GM23338 (cell line): ENCODE results near the gene CDK5RAP2. TPM values are rescaled to one million over a fixed set of nuclear protein-coding genes. Genes with fewer than 3 reads are reported as not detected.

Source experiments
- ATAC-seq: fragments of 200-7000 bp; cut with Tn5 transposase; 3 replicates; pipeline ENCODE4 v1.9.1; 2020
- DNase-seq: peaks from one replicate; pipeline ENCODE4 v3.0.0-alpha.2; 2015; ENCODE audit warnings: low spot score
- H2AFZ ChIP-seq: fragments of 200-600 bp; sonication (generic); 2 replicates; pipeline ENCODE4 v1.8.0; 2016; ENCODE audit warnings: antibody characterized with exemption, mild to moderate bottlenecking, moderate library complexity
- H3F3A ChIP-seq: fragments of 200-600 bp; sonication (generic); replicated peaks from 2 replicates; pipeline ENCODE4 v1.8.0; 2017; ENCODE audit warnings: antibody characterized with exemption, mixed run types, low read depth
- H3K27ac ChIP-seq: fragments of 200-600 bp; sonication (generic); 2 replicates; pipeline ENCODE4 v1.6.1; 2016; ENCODE audit warnings: low read depth
- H3K27me3 ChIP-seq: fragments of 200-600 bp; sonication (generic); 2 replicates; pipeline ENCODE4 v1.8.0; 2016; ENCODE audit warnings: mild to moderate bottlenecking, mixed run types, moderate library complexity; ENCODE audit not compliant: insufficient read depth
- H3K36me3 ChIP-seq: fragments of 200-600 bp; sonication (generic); 2 replicates; pipeline ENCODE4 v1.8.0; 2016; ENCODE audit warnings: mild to moderate bottlenecking; ENCODE audit not compliant: insufficient read depth
- H3K4me1 ChIP-seq: fragments of 200-600 bp; sonication (generic); 2 replicates; pipeline ENCODE4 v1.8.0; 2016; ENCODE audit warnings: mild to moderate bottlenecking, moderate library complexity; ENCODE audit not compliant: insufficient read depth
- H3K4me2 ChIP-seq: fragments of 200-600 bp; sonication (generic); 2 replicates; pipeline ENCODE4 v1.7.1; 2017; ENCODE audit warnings: mixed run types
- H3K4me3 ChIP-seq: fragments of 200-600 bp; sonication (generic); 2 replicates; pipeline ENCODE4 v1.6.1; 2016; ENCODE audit warnings: mixed run types
- H3K79me2 ChIP-seq: fragments of 200-600 bp; sonication (generic); replicated peaks from 2 replicates; pipeline ENCODE4 v1.8.0; 2017; ENCODE audit warnings: mild to moderate bottlenecking; ENCODE audit not compliant: insufficient read depth
- H3K9me2 ChIP-seq: fragments of 200-600 bp; sonication (generic); 2 replicates; pipeline ENCODE4 v1.8.0; 2017; ENCODE audit not compliant: insufficient read depth
- H4K20me1 ChIP-seq: fragments of 200-600 bp; sonication (generic); replicated peaks from 2 replicates; pipeline ENCODE4 v1.8.0; 2017; ENCODE audit warnings: mild to moderate bottlenecking; ENCODE audit not compliant: insufficient read depth
- H3K27ac Mint-ChIP-seq: 2 replicates; pipeline ENCODE4 v1.8.0; 2020; ENCODE audit warnings: inconsistent platforms, mild to moderate bottlenecking, moderate library complexity, mixed read lengths
- H3K27me3 Mint-ChIP-seq: 3 replicates; pipeline ENCODE4 v1.8.0; 2022; ENCODE audit warnings: low read depth, mild to moderate bottlenecking, moderate library complexity, mixed read lengths, inconsistent platforms; ENCODE audit not compliant: insufficient read depth, poor library complexity
- H3K36me3 Mint-ChIP-seq: 3 replicates; pipeline ENCODE4 v1.8.0; 2021; ENCODE audit warnings: low read depth, mild to moderate bottlenecking, inconsistent platforms, moderate library complexity, mixed read lengths
- H3K4me1 Mint-ChIP-seq: 3 replicates; pipeline ENCODE4 v1.8.0; 2020; ENCODE audit warnings: mild to moderate bottlenecking, inconsistent platforms, mixed read lengths
- H3K4me3 Mint-ChIP-seq: 3 replicates; pipeline ENCODE4 v1.8.0; 2021; ENCODE audit warnings: moderate library complexity, mild to moderate bottlenecking, inconsistent platforms, mixed read lengths
- H3K9me3 Mint-ChIP-seq: 3 replicates; pipeline ENCODE4 v1.8.0; 2020; ENCODE audit warnings: moderate library complexity, mild to moderate bottlenecking, inconsistent platforms, mixed read lengths
- CREB1 ChIP-seq: fragments of 250-450 bp; sonication (Bioruptor Pico); IDR thresholded peaks from 2 replicates; pipeline ENCODE4 v1.5.0; 2020; ENCODE audit warnings: low read depth, mild to moderate bottlenecking, moderate library complexity
- CTCF ChIP-seq, 2 experiments: fragments of 200-600 bp in 1 of 2; sonication (generic) in 1 of 2; conservative IDR thresholded peaks; 2 replicates each; pipeline versions ENCODE4 v1.5.1 to v1.6.1; 2016 to 2017; ENCODE audit warnings: antibody characterized with exemption in 2 of 2, low read depth in 2 of 2, mild to moderate bottlenecking in 2 of 2, moderate library complexity in 1 of 2
- ETS1 ChIP-seq: IDR thresholded peaks from 2 replicates; pipeline ENCODE4 v1.6.1; 2016; ENCODE audit warnings: antibody characterized with exemption
- EZH2phosphoT487 ChIP-seq: fragments of 200-600 bp; sonication (generic); IDR thresholded peaks from one replicate; pipeline ENCODE4 v1.8.1; 2018; ENCODE audit warnings: antibody characterized with exemption; ENCODE audit not compliant: unreplicated experiment
- JUNB ChIP-seq: IDR thresholded peaks from one replicate; pipeline ENCODE4 v1.6.1; 2016; ENCODE audit warnings: antibody characterized with exemption; ENCODE audit not compliant: unreplicated experiment
- NANOG ChIP-seq: IDR thresholded peaks from 2 replicates; pipeline ENCODE4 v1.6.1; 2016; ENCODE audit warnings: antibody characterized with exemption, borderline replicate concordance
- POLR2AphosphoS5 ChIP-seq: IDR thresholded peaks from 2 replicates; pipeline ENCODE4 v1.6.1; 2016; ENCODE audit warnings: antibody characterized with exemption, low read depth
- STAT1 ChIP-seq: IDR thresholded peaks from one replicate; pipeline ENCODE4 v1.6.1; 2016; ENCODE audit warnings: antibody characterized with exemption; ENCODE audit not compliant: unreplicated experiment
- ZNF114 ChIP-seq: fragments of 250-450 bp; sonication (Bioruptor Pico); IDR thresholded peaks from 2 replicates; pipeline ENCODE4 v1.5.0; 2020; ENCODE audit warnings: mild to moderate bottlenecking, moderate library complexity
- ZNF331 ChIP-seq: fragments of 250-450 bp; sonication (Bioruptor Pico); IDR thresholded peaks from 2 replicates; pipeline ENCODE4 v1.5.0; 2020; ENCODE audit warnings: low read depth, mild to moderate bottlenecking, moderate library complexity
- ZNF462 ChIP-seq: fragments of 250-450 bp; sonication (Bioruptor Pico); IDR thresholded peaks from 2 replicates; pipeline ENCODE4 v1.5.0; 2020; ENCODE audit warnings: mild to moderate bottlenecking, moderate library complexity
- polyA plus RNA-seq: library from polyadenylated mRNA; unstranded; fragments of >200 nt; fragmentation: Nextera tagmentation; extraction: Ambion mirVana; gene quantifications from 2 replicates; pipeline ENCODE4 v1.2.1, GENCODE V29; 2016
- total RNA-seq: library from RNA; depleted of rRNA; stranded (reverse); fragments of >200 nt; shearing (Covaris generic); gene quantifications from 2 replicates; pipeline ENCODE4 v1.2.3, GENCODE V29; 2014

The CDK5RAP2 gene
- total and polyA plus RNA-seq, 2 experiments from 2014 or later: 50.7 to 65.7 TPM

GRCh38 chr9:120376101-120376500, 203.9 kb downstream of the CDK5RAP2 start (continued):
- TF ChIP-seq ZNF462 (CRISPR knock-in tag): no peak
- no peak for TF ChIP-seq ZNF331

- Histone ChIP-seq H3F3A (no peaks in the 10 kb centered on the region), H3K27ac (no peak overlapping the region), H3K36me3 (no peaks in the 10 kb centered on the region), H3K9me2 (no peaks in the 10 kb centered on the region), H3K4me3 (no peak overlapping the region), H2AFZ (no peak overlapping the region), H3K4me1 (peaks cover 8% of the 10 kb centered on the region; the same call in 1 of the 2 replicates), H3K27me3 (no peaks in the 10 kb centered on the region), H3K4me2 (no peak overlapping the region), H3K79me2 (no peaks in the 10 kb centered on the region), H4K20me1 (no peaks in the 10 kb centered on the region)
- ATAC-seq: no peak
- no peak overlapping the region for H3K27ac Mint-ChIP-seq
- H3K4me1 Mint-ChIP-seq: peaks cover 10% of the 10 kb centered on the region
- H3K9me3 Mint-ChIP-seq: peaks cover 15% of the 10 kb centered on the region
- DNase-seq: no peak
- peaks cover 31% of the 10 kb centered on the region for H3K36me3 Mint-ChIP-seq
- H3K4me3 Mint-ChIP-seq: no peak overlapping the region
- peaks cover 7% of the 10 kb centered on the region for H3K27me3 Mint-ChIP-seq
- TF ChIP-seq EZH2phosphoT487 (no peak), ETS1 (no peak), CREB1 (CRISPR knock-in tag) (no peak), NANOG (no peak), ZNF114 (CRISPR knock-in tag) (no peak), JUNB (no peak), CTCF (conservative IDR thresholded peaks at IDR 0.05; ENCODE audit: low read depth in 2 of 2) (no peak), POLR2AphosphoS5 (no peak), STAT1 (no peak)
Observed at GRCh38 chr9:120375316-120375715, 204.7 kb downstream of the CDK5RAP2 start.
